ENCODE results near the gene SLC6A11.

The SLC6A11 gene

GRCh38 chr3:10788451-10788850 lies 27.6 kb upstream of the SLC6A11 start:
- DNase-seq (ENCODE audit: low read depth in 1 of 2, low spot score in 1 of 2) = no peak

GRCh38 chr3:10790713-10791112 lies 25.3 kb upstream of the SLC6A11 start:
- no peak for DNase-seq (ENCODE audit: low read depth in 1 of 2, low spot score in 1 of 2)

DNA sequence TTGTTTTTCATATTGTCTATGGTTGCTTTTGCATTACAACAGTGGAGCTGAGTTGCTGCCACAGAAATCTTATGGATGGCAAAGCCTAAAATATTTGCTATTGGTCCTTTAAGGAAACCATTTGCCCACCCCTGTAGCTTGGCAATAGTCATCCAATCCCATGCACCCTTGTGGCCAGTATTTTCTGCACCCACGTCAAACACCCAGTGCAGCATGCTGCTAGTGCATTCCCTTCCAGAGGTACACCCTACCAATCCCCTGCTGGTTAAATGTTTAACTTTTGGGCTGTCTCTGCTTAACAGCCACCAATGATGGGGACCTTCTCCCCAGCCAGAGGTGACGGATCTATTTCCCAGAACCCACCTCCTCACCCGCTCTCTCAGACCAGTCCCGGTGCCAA lies 23.8 kb upstream of the SLC6A11 start:
- DNase-seq (ENCODE audit: low read depth in 1 of 2, low spot score in 1 of 2) = no peak

- DNase-seq (ENCODE audit: low read depth in 1 of 2, low spot score in 1 of 2) = no peak
Observed at GRCh38 chr3:10798600-10799367, 17.2 kb upstream of the SLC6A11 start.

- DNase-seq (ENCODE audit: low read depth in 1 of 2, low spot score in 1 of 2) = no peak
Observed at GRCh38 chr3:10804183-10804648, 11.8 kb upstream of the SLC6A11 start.

DNA sequence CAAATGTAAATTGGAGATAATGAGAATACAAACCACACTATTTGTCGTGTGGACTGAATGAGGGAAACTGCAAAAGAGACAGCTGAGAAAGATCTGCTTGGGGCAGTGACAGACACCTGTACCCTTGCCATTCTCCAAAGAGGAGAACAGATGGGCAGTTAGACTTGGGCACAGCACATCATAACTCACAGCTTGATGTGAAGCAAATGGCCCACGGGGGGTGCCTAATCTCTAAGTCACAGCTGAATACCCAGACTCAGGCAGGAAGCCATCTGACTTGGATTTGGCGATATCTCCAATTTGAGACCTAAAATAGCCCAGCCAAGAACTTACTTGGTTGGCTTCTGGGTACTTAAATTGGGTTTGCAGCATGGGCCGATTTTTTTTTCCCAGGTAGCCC lies 10.0 kb upstream of the SLC6A11 start:
- no peak for DNase-seq (ENCODE audit: low read depth in 1 of 2, low spot score in 1 of 2)

DNA sequence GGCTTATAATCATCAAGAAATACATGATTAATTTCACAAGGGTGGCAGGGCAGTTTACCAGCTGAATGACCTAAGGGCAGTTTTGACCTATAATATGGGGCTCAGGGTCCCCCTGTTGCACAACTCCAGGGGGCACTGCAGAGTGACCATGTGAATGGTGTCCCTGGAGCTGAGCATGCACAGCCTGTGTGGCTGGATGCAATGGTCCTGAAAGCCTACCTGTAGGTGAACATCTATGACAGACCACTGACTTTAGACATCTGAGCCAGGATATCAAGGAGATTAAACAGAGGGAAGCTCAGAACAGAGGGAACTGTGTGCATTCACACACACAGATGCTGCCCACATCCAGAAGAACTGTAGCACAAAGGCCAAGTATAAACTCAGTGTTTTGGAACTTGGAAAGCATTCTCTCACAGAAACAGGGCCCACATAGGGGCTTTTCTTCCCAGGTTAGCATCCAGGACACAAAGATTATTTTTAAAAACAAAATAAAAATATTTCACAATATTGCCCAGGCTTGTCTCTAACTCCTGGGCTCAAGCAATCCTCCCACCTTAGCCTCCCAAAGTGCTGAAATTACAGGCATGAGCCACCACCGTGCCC lies 7.8 kb upstream of the SLC6A11 start:
- no peak for DNase-seq (ENCODE audit: low read depth in 1 of 2, low spot score in 1 of 2)

- DNase-seq (ENCODE audit: low read depth in 1 of 2, low spot score in 1 of 2) = no peak
Observed at GRCh38 chr3:10808974-10809373, 7.1 kb upstream of the SLC6A11 start.

DNA sequence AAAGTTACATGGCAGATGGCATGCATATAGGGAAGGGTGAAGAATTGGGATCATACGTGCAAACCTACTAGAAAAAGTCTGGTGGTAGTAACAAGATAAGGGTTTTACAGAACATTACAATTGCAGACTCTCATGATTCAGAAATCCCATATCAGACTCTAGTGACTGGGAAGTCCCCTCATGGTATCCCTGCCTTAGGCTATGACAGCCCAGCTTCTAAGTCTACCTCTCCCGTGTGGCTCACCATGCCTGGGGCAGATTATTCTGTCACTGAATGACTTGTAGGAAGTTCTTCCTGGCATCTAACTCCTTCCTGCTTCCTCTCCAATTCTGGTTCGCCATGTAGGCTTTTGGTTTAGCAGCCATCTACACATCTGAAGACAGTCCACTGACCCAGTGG lies 5.7 kb upstream of the SLC6A11 start:
- no peak for DNase-seq (ENCODE audit: low read depth in 1 of 2, low spot score in 1 of 2)

DNA sequence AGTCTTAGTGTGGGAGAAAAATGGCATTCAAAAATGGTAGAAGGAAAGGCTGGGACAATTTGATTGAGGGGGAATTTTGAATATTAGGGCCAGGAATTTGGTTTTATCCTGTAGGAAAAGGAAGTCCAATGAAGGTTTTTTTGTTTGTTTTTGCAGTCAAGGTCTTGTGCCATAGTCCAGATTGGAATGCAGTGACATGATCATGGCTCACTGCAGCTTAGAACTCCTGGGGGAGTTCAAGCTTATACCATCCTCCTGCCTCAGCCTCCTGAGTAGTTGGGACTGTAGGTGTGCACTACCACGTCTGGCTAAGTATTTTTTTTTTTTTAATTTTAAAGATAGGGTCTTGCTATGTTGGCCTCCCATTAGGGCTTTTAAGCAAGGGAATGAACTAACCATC lies 2.6 kb upstream of the SLC6A11 start:
- no peak for DNase-seq (ENCODE audit: low read depth in 1 of 2, low spot score in 1 of 2)

GRCh38 chr3:10814623-10815022 lies 1.4 kb upstream of the SLC6A11 start:
- no peak for DNase-seq (ENCODE audit: low read depth in 1 of 2, low spot score in 1 of 2)

DNA sequence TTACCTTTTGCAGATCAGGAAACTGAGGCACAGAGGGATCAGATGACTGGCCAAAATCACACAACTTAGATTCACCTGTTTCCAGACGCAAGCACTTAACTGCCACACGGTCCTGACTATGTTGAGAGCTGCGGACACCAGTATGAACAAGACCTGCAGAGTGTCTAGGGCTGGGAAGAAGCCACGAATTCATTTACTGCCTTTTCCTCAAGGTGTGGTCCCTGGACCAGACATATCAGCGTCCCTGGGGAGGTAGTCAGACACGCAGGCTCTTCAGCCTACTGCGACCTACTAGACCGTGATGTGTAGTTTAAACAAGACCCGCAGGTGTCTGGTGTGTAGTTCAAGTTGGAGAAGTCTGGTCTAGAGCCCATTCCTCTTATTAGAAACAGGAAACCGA lies 541 bp upstream of the SLC6A11 start:
- DNase-seq (ENCODE audit: low read depth in 1 of 2, low spot score in 1 of 2) = no peak

- DNase-seq (ENCODE audit: low read depth in 1 of 2, low spot score in 1 of 2) = no peak
Observed at GRCh38 chr3:10816863-10817253, 830 bp downstream of the SLC6A11 start.

DNA sequence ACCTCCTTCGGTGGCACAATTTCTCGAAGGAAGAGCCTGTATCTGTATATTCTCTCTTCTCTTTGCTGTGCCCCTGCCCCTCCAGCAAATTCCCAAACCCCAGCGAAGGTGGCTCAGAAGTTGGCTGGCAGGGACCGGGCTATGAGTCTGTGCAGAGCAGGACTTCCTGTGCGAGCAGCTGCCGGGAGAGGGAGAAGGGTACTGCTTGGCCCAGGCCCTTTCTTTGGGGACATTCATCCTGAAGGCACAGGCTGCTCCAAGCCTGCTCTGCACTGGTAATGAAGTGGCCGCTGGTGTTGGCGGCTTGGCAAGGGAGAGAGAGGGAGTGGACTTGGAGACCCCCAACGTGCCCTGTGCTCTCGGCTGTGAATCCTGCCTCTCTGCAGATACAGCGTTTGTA lies 1.5 kb downstream of the SLC6A11 start:
- DNase-seq (ENCODE audit: low read depth in 1 of 2, low spot score in 1 of 2) = no peak

- no peak for DNase-seq (ENCODE audit: low read depth in 1 of 2, low spot score in 1 of 2)
Observed at GRCh38 chr3:10822055-10822454, 6.0 kb downstream of the SLC6A11 start.

GRCh38 chr3:10822708-10823515 lies 6.9 kb downstream of the SLC6A11 start:
- no peak for DNase-seq (ENCODE audit: low read depth in 1 of 2, low spot score in 1 of 2)

DNA sequence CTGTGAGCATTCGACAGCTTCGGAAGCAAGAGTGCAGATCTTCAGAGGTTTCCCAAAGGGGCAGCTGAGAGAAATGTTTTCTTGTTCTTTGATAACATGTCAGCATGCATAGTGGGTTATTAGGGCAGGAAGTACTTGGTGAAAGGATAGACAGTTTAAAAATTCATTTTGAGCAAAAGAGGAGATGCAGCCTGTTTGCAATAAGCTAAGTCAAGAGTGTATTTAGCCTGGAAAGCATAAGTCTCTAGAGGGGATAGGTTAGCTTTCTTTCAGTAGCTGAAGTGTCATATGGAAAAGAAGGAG lies 7.4 kb downstream of the SLC6A11 start:
- no peak for DNase-seq (ENCODE audit: low read depth in 1 of 2, low spot score in 1 of 2)

- no peak for DNase-seq (ENCODE audit: low read depth in 1 of 2, low spot score in 1 of 2)
Observed at GRCh38 chr3:10824468-10824867, 8.4 kb downstream of the SLC6A11 start.

DNA sequence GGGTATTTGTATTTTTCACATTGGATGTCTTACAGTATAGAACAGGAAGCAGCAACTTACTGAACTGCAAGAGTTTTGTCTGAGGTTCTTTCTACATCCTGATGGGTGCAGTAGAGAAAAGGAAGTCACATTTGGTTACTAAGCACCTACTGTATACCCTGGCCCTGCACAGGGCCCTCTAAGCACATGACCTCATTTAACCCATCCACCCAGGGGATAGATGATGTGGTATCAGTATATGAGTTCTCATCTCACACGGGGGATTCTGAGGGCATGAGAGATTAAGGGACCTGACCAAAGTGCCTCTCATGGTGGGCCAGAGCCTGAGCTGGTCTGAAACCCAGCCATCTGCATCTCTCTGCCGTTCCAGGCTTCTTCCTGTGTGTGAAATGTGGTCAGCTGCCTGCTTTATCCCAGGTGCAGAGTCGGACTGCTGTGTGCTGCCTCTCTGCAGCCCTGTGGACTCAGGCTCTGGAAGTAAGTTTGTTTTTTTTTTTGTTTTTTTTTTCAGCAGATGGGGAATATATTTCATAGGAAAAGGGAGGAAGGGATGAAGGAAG lies 17.9 kb downstream of the SLC6A11 start:
- DNase-seq (ENCODE audit: low read depth in 1 of 2, low spot score in 1 of 2) = no peak

DNA sequence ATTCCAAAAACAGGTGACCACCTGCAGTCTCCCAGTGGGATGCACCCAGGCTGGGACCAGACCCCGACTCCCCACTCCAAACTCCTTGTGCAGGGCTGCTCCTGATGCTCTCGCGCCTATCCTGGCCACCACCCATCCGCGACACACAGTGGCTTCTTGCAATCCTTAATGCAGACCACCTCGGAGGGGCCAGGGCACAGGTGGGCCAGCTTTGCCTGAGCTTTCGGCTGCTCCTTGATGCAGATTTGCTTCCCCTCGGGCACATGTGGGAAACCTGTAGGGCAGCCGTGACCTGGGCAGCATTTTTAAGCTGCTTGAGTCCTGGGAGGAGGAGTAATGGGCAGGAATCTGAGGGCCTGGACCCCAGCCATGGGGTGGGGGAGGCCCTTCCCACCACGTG lies 18.9 kb downstream of the SLC6A11 start:
- no peak for DNase-seq (ENCODE audit: low read depth in 1 of 2, low spot score in 1 of 2)

DNA sequence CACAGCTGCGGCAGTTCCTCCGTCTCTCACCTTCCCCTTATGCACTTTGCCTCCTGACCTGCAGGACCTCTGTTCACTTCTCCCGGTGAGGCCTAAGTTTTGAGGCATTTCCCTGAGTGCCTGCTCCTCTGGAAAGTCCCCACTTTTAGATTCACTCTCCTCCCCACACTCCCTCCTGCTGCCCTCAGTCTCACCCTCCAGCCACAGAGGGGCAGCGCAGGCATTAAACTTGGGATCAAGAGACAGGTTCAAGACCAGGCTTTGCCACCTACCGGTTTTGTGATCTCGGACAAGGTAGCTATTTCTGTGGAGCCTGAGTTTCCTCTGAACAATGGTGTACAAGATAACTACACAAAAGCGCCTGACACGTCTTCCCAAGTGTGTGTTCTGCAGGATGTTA lies 19.4 kb downstream of the SLC6A11 start:
- DNase-seq (ENCODE audit: low read depth in 1 of 2, low spot score in 1 of 2) = no peak

DNA sequence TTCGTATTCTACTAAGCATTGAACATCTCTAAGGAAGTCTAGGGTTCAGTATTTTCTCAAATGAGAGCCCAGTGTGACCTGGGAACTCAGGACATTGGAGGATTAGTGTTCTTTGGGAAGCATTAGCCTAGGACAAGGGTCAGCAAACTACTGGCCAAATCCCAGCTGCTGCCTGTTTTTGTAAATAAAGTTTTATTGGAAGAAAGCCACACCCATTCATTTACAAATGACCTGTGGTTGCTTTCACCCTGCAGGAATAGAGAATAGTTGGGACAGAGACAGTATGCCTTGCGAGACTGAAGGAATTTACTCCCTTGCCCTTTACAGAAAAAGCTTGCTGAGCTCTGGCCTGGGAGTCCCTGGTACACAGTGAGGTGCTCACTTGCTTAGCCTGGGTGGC lies 20.6 kb downstream of the SLC6A11 start:
- DNase-seq (ENCODE audit: low read depth in 1 of 2, low spot score in 1 of 2) = no peak

Measured in stimulated activated CD4-positive, alpha-beta T cell treated with anti-CD3 and anti-CD28 coated beads, Interleukin-15, amount 100 ng/mL, for 1 hour (primary cell).